GM12878 (cell line): Measurements from ENCODE around the gene ZNF239. TPM values are rescaled to one million over a fixed set of nuclear protein-coding genes. Genes with fewer than 3 reads are reported as not detected.

Source experiments
- BACH1 ChIP-seq: fragments of 450-650 bp; IDR thresholded peaks from 2 replicates; pipeline ENCODE4 v1.6.1; 2017; ENCODE audit warnings: mild to moderate bottlenecking, borderline replicate concordance
- CEBPZ ChIP-seq: fragments of 150-350 bp; IDR thresholded peaks from 2 replicates; pipeline ENCODE4 v1.6.1; 2016; ENCODE audit warnings: low read depth, low read length
- E2F8 ChIP-seq: fragments of 450-650 bp; IDR thresholded peaks from 2 replicates; pipeline ENCODE4 v1.6.1; 2018; ENCODE audit warnings: mild to moderate bottlenecking, low read depth, moderate library complexity; ENCODE audit not compliant: partially characterized antibody
- IKZF1 ChIP-seq: fragments of 450-650 bp; conservative IDR thresholded peaks from 2 replicates; pipeline ENCODE4 v1.6.1; 2017; ENCODE audit warnings: antibody characterized with exemption, mild to moderate bottlenecking
- JUND ChIP-seq: IDR thresholded peaks from 2 replicates; pipeline ENCODE4 v1.6.1; 2012; ENCODE audit warnings: low read depth, mild to moderate bottlenecking, low read length, improper control_type of control experiment, moderate library complexity
- KLF5 ChIP-seq: fragments of 450-650 bp; IDR thresholded peaks from 2 replicates; pipeline ENCODE4 v1.6.1; 2014; ENCODE audit warnings: mild to moderate bottlenecking; ENCODE audit not compliant: partially characterized antibody
- MTA2 ChIP-seq: fragments of 450-650 bp; IDR thresholded peaks from 2 replicates; pipeline ENCODE4 v1.6.1; 2016; ENCODE audit warnings: low read depth, mild to moderate bottlenecking, moderate library complexity
- RB1 ChIP-seq: fragments of 450-650 bp; formaldehyde crosslinking; IDR thresholded peaks from 2 replicates; pipeline ENCODE4 v1.6.1; 2017; ENCODE audit warnings: mild to moderate bottlenecking, borderline replicate concordance
- RFX5 ChIP-seq: IDR thresholded peaks from 2 replicates; pipeline ENCODE4 v1.6.1; 2011; ENCODE audit warnings: low read depth, low read length, improper control_type of control experiment
- SPI1 ChIP-seq: IDR thresholded peaks from 2 replicates; pipeline ENCODE4 v1.6.1; 2011; ENCODE audit warnings: low read depth, mild to moderate bottlenecking, low read length, moderate library complexity, borderline replicate concordance; ENCODE audit not compliant: insufficient read depth
- SREBF1 ChIP-seq: IDR thresholded peaks from 2 replicates; pipeline ENCODE4 v1.6.1; 2012; ENCODE audit warnings: mild to moderate bottlenecking, low read length
- SRF ChIP-seq, 2 experiments: IDR thresholded peaks; 2 replicates each; pipeline ENCODE4 v1.6.1; 2011; ENCODE audit warnings: low read depth in 2 of 2, low read length in 2 of 2, mild to moderate bottlenecking in 1 of 2, moderate library complexity in 1 of 2
- STAT3 ChIP-seq: IDR thresholded peaks from 2 replicates; pipeline ENCODE4 v1.6.1; 2011; ENCODE audit warnings: low read depth, low read length, improper control_type of control experiment
- TCF12 ChIP-seq: IDR thresholded peaks from 2 replicates; pipeline ENCODE4 v1.6.1; 2011; ENCODE audit warnings: low read depth, mild to moderate bottlenecking, low read length
- ZNF384 ChIP-seq: IDR thresholded peaks from 2 replicates; pipeline ENCODE4 v1.6.1; 2012; ENCODE audit warnings: low read depth, mild to moderate bottlenecking, low read length, improper control_type of control experiment, borderline replicate concordance
- polyA plus RNA-seq, 11 experiments: library from polyadenylated mRNA; depleted of rRNA in 4 of 11; unstranded in 6 of 11; stranded (reverse) in 5 of 11; fragments of >200 nt; fragmentation: Nextera tagmentation in 4 of 11; fragmentation: Illumina TruSeq in 1 of 11; extraction: Ambion mirVana in 4 of 11; extraction: Trizol in 1 of 11; gene quantifications; 1 replicate in 1 of 11; 2 replicates in 10 of 11; pipeline versions ENCODE4 v1.2.1 to v1.2.3, GENCODE V29; 2011 to 2016; ENCODE audit warnings: inconsistent platforms in 2 of 11, missing spikeins in 2 of 11, low read depth in 1 of 11
- total RNA-seq, 4 experiments: library from RNA; depleted of rRNA in 3 of 4; stranded (reverse); fragments of >200 nt in 3 of 4; fragmentation: Illumina TruSeq in 1 of 4; extraction: Trizol in 1 of 4; gene quantifications; 2 replicates each; pipeline versions ENCODE4 v1.2.1 to v1.2.3, GENCODE V29; 2013 to 2021
- TF ChIP-seq, protein P1 (sequence below): fragments of 450-650 bp; formaldehyde crosslinking; IDR thresholded peaks from 2 replicates; pipeline ENCODE4 v1.4.0; 2022; ENCODE audit warnings: mild to moderate bottlenecking, moderate library complexity
- TF ChIP-seq, protein P2 (sequence below): IDR thresholded peaks from 2 replicates; pipeline ENCODE4 v1.6.1; 2011; ENCODE audit warnings: low read depth, mild to moderate bottlenecking, low read length, moderate library complexity, borderline replicate concordance; ENCODE audit errors: extremely low read depth

Gene ZNF239
- total and polyA plus RNA-seq, 10 of the 15 experiments (the other 5 are each of a cell fraction or from before 2014, with no cell fraction given) = 0.12 to 0.75 (median 0.43) TPM

DNA sequence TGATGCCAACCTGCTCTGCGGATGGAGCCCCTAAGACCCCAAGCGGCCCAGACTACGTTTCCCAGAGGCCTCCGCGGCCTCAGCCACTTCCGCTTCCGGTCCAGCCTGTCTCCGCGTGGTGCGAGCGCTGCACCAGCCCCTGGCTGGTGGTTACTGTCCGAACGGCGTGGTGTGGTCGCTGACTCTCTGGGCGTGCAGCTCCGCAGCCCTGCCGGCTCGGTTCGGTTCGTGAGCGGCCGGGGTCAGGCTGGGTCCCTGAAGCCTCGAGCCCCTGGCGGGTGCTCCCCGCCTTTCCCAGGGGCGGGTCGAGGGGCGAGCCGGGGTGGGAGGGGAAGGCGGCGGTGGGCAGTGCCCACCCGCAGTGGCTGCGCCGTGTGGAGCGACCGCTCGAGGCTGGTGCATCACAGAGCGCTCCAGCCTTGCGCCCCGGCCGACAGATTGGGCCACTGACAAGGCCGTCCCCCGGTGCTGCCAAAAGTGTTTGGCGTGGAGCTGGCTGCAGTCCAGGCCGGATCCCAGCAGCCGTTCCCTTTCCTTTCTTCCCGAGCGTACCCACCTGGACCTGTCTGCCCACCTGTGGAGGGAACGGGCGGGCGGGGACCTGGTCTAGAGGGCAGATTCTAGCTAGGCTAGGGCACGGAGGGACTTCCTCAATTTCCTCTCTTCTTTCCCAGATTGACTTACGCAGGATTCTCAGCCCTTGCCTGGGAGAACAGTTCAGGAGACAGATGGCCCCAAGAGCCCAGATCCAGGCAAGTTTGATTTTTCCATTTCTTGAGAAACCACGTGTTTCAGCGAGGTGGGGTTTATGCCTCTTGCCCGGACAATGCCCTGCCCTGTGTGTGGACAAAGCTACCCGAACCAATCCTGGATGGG lies 32.1 kb upstream of the ZNF239 start, which contains the start of gene ZNF485 (continued):
- TF ChIP-seq STAT3 = no peak
- no peak for TF ChIP-seq JUND
- no peak for TF ChIP-seq E2F8
- no peak for TF ChIP-seq BACH1
- TF ChIP-seq CEBPZ = no peak
- no peak for TF ChIP-seq TCF12
- TF ChIP-seq MTA2 = no peak
- TF ChIP-seq SREBF1 = peak; percentile 45; the same call in 1 of the 2 replicates
- 0 out of 4 replicates have a peak, but pooled peaks of 1 of the 2 experiments have one; percentile 54 for TF ChIP-seq SRF (IDR thresholded peaks at IDR 0.05; ENCODE audit: low read depth in 2 of 2, low read length in 2 of 2)
- TF ChIP-seq IKZF1 = peak; percentile 70
- TF ChIP-seq SPI1 = peak; percentile 63; the same call in 1 of the 2 replicates
- TF ChIP-seq ZNF384 = no peak
- TF ChIP-seq, protein P1, sequence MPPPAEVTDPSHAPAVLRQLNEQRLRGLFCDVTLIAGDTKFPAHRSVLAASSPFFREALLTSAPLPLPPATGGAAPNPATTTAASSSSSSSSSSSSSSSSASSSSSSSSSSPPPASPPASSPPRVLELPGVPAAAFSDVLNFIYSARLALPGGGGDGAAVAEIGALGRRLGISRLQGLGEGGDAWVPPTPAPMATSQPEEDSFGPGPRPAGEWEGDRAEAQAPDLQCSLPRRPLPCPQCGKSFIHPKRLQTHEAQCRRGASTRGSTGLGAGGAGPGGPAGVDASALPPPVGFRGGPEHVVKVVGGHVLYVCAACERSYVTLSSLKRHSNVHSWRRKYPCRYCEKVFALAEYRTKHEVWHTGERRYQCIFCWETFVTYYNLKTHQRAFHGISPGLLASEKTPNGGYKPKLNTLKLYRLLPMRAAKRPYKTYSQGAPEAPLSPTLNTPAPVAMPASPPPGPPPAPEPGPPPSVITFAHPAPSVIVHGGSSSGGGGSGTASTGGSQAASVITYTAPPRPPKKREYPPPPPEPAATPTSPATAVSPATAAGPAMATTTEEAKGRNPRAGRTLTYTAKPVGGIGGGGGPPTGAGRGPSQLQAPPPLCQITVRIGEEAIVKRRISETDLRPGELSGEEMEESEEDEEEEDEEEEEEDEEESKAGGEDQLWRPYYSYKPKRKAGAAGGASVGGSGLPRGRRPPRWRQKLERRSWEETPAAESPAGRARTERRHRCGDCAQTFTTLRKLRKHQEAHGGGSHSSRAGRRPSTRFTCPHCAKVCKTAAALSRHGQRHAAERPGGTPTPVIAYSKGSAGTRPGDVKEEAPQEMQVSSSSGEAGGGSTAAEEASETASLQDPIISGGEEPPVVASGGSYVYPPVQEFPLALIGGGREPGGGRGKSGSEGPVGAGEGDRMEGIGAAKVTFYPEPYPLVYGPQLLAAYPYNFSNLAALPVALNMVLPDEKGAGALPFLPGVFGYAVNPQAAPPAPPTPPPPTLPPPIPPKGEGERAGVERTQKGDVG (CRISPR knock-in tag) = no peak
- no peak for TF ChIP-seq RB1
- TF ChIP-seq, protein P2, sequence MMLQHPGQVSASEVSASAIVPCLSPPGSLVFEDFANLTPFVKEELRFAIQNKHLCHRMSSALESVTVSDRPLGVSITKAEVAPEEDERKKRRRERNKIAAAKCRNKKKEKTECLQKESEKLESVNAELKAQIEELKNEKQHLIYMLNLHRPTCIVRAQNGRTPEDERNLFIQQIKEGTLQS = no peak
- no peak for TF ChIP-seq KLF5
- no peak for TF ChIP-seq RFX5
